ENCODE measurements around the gene STARD13. TPM values are rescaled to one million over a fixed set of nuclear protein-coding genes. Genes with fewer than 3 reads are reported as not detected.

Gene STARD13
- polyA plus RNA-seq, 1 experiment: 21.2 TPM

DNA sequence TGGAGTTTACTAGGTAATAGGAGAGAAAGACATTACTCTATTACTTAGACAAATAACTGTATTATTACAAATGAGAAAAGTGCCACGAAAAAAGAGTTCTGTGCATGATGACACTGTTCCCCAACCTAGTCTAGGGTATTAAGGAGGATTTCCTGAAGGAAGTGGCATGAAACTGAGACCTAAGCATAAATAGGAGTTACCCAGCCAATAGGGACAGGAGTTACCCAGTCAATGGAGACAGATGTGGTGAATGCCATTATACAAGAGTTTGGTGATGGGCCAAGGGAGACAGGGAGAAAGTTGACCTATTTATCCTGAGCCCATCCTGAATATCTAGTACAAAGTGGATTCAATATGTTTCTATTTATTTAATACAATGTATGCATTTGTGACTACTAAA is 203.9 kb downstream of the STARD13 start:
- Histone ChIP-seq H3K36me3 (ENCODE audit: control insufficient read depth, insufficient read depth, low read length) (no peaks in the 10 kb centered on the region), H3K4me3 (ENCODE audit: low read depth, low read length) (no peak overlapping the region), H3K27me3 (ENCODE audit: control insufficient read depth, insufficient read depth, low read length) (peaks cover 4% of the 10 kb centered on the region; the same call in 1 of the 2 replicates)
- ChIA-PET POLR2A (no interaction called here), CTCF (no interaction called here)
- DNase-seq (ENCODE audit: low read depth): no peak
- TF ChIP-seq CTCF (IDR thresholded peaks at IDR 0.05; ENCODE audit: insufficient read depth, low read depth, low read length): no peak

DNA sequence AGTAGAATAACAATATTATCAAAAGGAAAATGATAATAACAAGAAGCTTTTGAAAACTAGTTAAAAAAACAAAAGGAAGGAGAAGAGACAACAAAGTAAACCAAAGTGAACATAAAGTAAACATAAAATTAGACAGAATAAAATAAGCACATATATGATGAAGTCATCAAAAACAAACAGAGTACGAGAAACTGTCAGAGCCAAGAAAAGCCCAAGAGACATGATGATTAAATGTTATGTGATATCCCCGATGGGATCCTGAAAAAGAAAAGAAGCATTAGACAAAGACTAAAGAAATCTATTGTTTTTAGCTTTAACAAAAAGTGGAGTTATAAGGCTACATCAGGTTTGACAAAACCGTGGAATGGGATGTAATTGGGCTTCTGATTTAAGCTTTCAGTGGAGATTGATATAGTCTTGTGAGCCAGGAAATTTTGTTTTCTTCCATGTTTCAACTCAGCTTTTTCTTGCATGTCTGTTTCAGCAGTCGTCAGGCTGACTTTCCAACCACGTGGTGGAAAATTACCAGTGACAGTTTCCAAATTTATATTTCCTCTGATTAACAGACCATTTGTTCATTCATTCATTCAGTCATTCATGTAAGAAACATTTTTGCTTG is 204.5 kb downstream of the STARD13 start:
- ChIA-PET CTCF (no interaction called here), POLR2A (no interaction called here)
- TF ChIP-seq CTCF (IDR thresholded peaks at IDR 0.05; ENCODE audit: insufficient read depth, low read depth, low read length): no peak
- DNase-seq (ENCODE audit: low read depth): no peak
- H3K4me3 ChIP-seq (ENCODE audit: low read depth, low read length): no peak overlapping the region
- H3K36me3 ChIP-seq (ENCODE audit: control insufficient read depth, insufficient read depth, low read length): no peaks in the 10 kb centered on the region
- H3K27me3 ChIP-seq (ENCODE audit: control insufficient read depth, insufficient read depth, low read length): peaks cover 4% of the 10 kb centered on the region; the same call in 1 of the 2 replicates

- ChIA-PET CTCF (interaction anchor here (0.7 kb wide), 1 partner anchor 657 kb away, joined by 3 read pairs; no protein-coding TSS in a partner anchor), POLR2A (no interaction called here)
- no peak for TF ChIP-seq CTCF (IDR thresholded peaks at IDR 0.05; ENCODE audit: insufficient read depth, low read depth, low read length)
- H3K27me3 ChIP-seq (ENCODE audit: control insufficient read depth, insufficient read depth, low read length): peaks cover 4% of the 10 kb centered on the region; the same call in 1 of the 2 replicates
- no peak overlapping the region for H3K4me3 ChIP-seq (ENCODE audit: low read depth, low read length)
- DNase-seq (ENCODE audit: low read depth): no peak
- H3K36me3 ChIP-seq (ENCODE audit: control insufficient read depth, insufficient read depth, low read length): no peaks in the 10 kb centered on the region
These were observed 205.6 kb downstream of the STARD13 start for GRCh38 chr13:33079960-33080359.

GRCh38 chr13:33078263-33078662 is 207.3 kb downstream of the STARD13 start:
- no peak for DNase-seq (ENCODE audit: low read depth)
- TF ChIP-seq CTCF (IDR thresholded peaks at IDR 0.05; ENCODE audit: insufficient read depth, low read depth, low read length): no peak
- POLR2A ChIA-PET: interaction anchor here (0.6 kb wide), 1 partner anchor 850 kb away, joined by 4 read pairs; no protein-coding TSS in a partner anchor

GRCh38 chr13:33076001-33076992 is 209.3 kb downstream of the STARD13 start:
- POLR2A ChIA-PET: no interaction called here

More at GRCh38 chr13:33078263-33078662, 207.3 kb downstream of the STARD13 start:
- CTCF ChIA-PET: interaction anchor here (1.6 kb wide), 1 partner anchor 17 kb away, joined by 3 read pairs; no protein-coding TSS in a partner anchor
- H3K36me3 ChIP-seq (ENCODE audit: control insufficient read depth, insufficient read depth, low read length): no peaks in the 10 kb centered on the region
- H3K4me3 ChIP-seq (ENCODE audit: low read depth, low read length): no peak overlapping the region
- H3K27me3 ChIP-seq (ENCODE audit: control insufficient read depth, insufficient read depth, low read length): peaks cover 4% of the 10 kb centered on the region; the same call in 1 of the 2 replicates

More at GRCh38 chr13:33076001-33076992, 209.3 kb downstream of the STARD13 start:
- Histone ChIP-seq H3K36me3 (ENCODE audit: control insufficient read depth, insufficient read depth, low read length) (no peaks in the 10 kb centered on the region), H3K27me3 (ENCODE audit: control insufficient read depth, insufficient read depth, low read length) (peaks cover 3% of the 10 kb centered on the region; the same call in 1 of the 2 replicates), H3K4me3 (ENCODE audit: low read depth, low read length) (no peak overlapping the region)
- DNase-seq (ENCODE audit: low read depth): no peak
- CTCF ChIA-PET: interaction anchor here (0.6 kb wide), 1 partner anchor 617 kb away, joined by 3 read pairs; no protein-coding TSS in a partner anchor
- TF ChIP-seq CTCF (IDR thresholded peaks at IDR 0.05; ENCODE audit: insufficient read depth, low read depth, low read length): no peak

Data from BJ (cell line).